Ovary (tissue), 9 donors: ENCODE data around the gene KRT84. TPM values are rescaled to one million over a fixed set of nuclear protein-coding genes. Genes with fewer than 3 reads are reported as not detected.

Source experiments
- DNase-seq, 5 donors: peaks; one replicate each; pipeline ENCODE4 v3.0.0-alpha.2; 2019 to 2020
- H3K27ac ChIP-seq, 2 donors: fragments of 200-600 bp; one replicate each; pipeline versions ENCODE4 v1.5.1 to v1.8.0; 2019 to 2022
- H3K27me3 ChIP-seq: fragments of 200-600 bp; one replicate; pipeline ENCODE4 v1.8.0; 2022
- H3K36me3 ChIP-seq: fragments of 200-600 bp; sonication (generic); one replicate; pipeline ENCODE4 v1.5.1; 2019
- H3K4me1 ChIP-seq: one replicate; pipeline ENCODE4 v1.8.1; 2013; ENCODE audit warnings: mild to moderate bottlenecking, moderate library complexity; ENCODE audit not compliant: insufficient read depth
- H3K4me3 ChIP-seq: fragments of 200-600 bp; sonication (generic); one replicate; pipeline ENCODE4 v1.5.1; 2017
- H3K9me3 ChIP-seq, 2 donors: fragments of 200-600 bp in 1 of 2; sonication (generic) in 1 of 2; one replicate each; pipeline versions ENCODE4 v1.5.1 to v1.8.1; 2013 to 2019; ENCODE audit warnings: mild to moderate bottlenecking in 1 of 2, moderate library complexity in 1 of 2
- CTCF ChIP-seq, 3 donors: fragments of 450-650 bp in 2 of 3; fragments of 200-600 bp in 1 of 3; IDR thresholded peaks; one replicate each; pipeline versions ENCODE4 v1.5.1 to v1.8.0; 2016 to 2022; ENCODE audit warnings: antibody characterized with exemption in 3 of 3, mild to moderate bottlenecking in 1 of 3
- EP300 ChIP-seq: sonication (generic); formaldehyde crosslinking; IDR thresholded peaks from one replicate; pipeline ENCODE4 v1.6.1; 2017; ENCODE audit warnings: antibody characterized with exemption
- POLR2A ChIP-seq: fragments of 450-650 bp; IDR thresholded peaks from one replicate; pipeline ENCODE4 v1.6.1; 2017; ENCODE audit warnings: antibody characterized with exemption, mild to moderate bottlenecking, moderate library complexity
- WGBS, 3 donors: extraction: QIAGEN DNeasy Blood & Tissue Kit in 1 of 3; methylation state at CpG; one replicate each; pipeline versions ENCODE4 v1.1.5 to v1.1.7; 2013 to 2017; 5-methylcytosine and 5-hydroxymethylcytosine counted together
- intact Hi-C, 4 donors: fragments of 100-400 bp; cut with DNase I; formaldehyde crosslinking; loops; one replicate each; pipeline versions ENCODE4 v1.11.0 to v1.15.1; 2022 to 2023
- polyA plus RNA-seq, 2 donors: library from polyadenylated mRNA; stranded (reverse); fragments of 200-250 nt in 1 of 2; fragments of 350-450 nt in 1 of 2; fragmentation: Illumina TruSeq in 1 of 2; extraction: RNeasy Lipid Tissue Mini Kit (QIAGEN cat#74804) in 1 of 2; gene quantifications; one replicate each; pipeline ENCODE4 v1.2.3, GENCODE V29; 2013 to 2014
- total RNA-seq, 7 donors: library from RNA; depleted of rRNA in 2 of 7; stranded (reverse); fragments of >200 nt in 2 of 7; fragmentation: NEBNext Ultra II Directional in 3 of 7; extraction: Animal tissue kit (Norgen Biotek cat#: 25700) in 3 of 7; gene quantifications; one replicate each; pipeline versions ENCODE4 v1.1.0 to v1.2.4, GENCODE V29; 2016 to 2023
- donor health status: DM: no; HTN: no; CAD: no; lungs with moderate emphysema.
- donor health status: DM: no; HTN: no; CAD: no.
- donor health status: Bipolar disorder and iron deficiency.
- donor health status: DM: yes; HTN: yes; CAD: no.
- donor health status: DM: no; HTN: no; CAD: no.
- donor health status: DM: yes; HTN: yes; CAD: no.

The KRT84 gene
- total and polyA plus RNA-seq, 9 donors, result not detected

GRCh38 chr12:52395761-52396434, 10.4 kb upstream of the KRT84 start:
- peak in 2 of 5 donors; percentile 33 to 50 for DNase-seq
- intact Hi-C loops, result no loop called here
- WGBS, 3 donors, result 64 to 65% (median 64%) methylated on average over 20 of the region's 20 CpGs

DNA sequence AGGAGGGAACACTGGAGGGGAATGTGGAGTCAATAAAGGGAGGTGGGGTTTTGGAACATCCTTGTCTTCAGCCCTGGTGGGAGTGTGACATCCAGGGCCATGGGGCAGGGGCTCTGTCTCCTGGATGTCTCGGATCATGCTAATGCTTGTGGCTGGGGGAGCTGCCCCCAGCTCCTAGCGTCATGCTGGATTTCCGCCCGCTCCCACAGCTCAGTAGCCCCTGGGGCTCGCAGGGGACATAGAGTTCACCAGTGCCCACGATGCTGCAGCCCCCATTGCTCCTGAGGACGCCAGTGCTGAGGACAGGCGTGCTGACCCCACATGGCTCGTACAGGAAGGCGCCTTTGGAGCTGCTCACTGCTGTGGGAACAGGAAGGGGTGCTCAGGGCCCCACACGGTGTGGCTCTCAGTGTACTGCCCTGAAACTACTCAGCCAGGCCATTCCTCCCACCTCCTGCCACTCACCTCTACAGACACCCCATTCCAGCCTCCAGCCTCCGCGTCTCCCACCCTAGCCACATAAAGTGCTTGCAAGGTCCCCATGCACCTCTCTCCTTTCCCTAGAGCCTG, 9.5 kb upstream of the KRT84 start:
- Histone ChIP-seq H3K27ac (no peak overlapping the region), H3K4me1 (no peaks in the 10 kb centered on the region), H3K4me3 (no peak overlapping the region), H3K27me3 (no peaks in the 10 kb centered on the region), H3K9me3 (no peaks in the 10 kb centered on the region), H3K36me3 (no peaks in the 10 kb centered on the region)
- intact Hi-C loops, result no loop called here
- 69 to 89% (median 75%) methylated on average over 13 of the region's 13 CpGs for WGBS, 3 donors
- TF ChIP-seq POLR2A (no peak), EP300 (no peak), CTCF (IDR thresholded peaks at IDR 0.05) (no peak)
- DNase-seq, result no peak

More at GRCh38 chr12:52395761-52396434, 10.4 kb upstream of the KRT84 start:
- Histone ChIP-seq H3K4me3 (no peak overlapping the region), H3K4me1 (no peaks in the 10 kb centered on the region), H3K27me3 (no peaks in the 10 kb centered on the region), H3K36me3 (no peaks in the 10 kb centered on the region), H3K27ac (no peak overlapping the region), H3K9me3 (no peaks in the 10 kb centered on the region)
- TF ChIP-seq EP300, result no peak
- TF ChIP-seq CTCF (IDR thresholded peaks at IDR 0.05), result no peak
- TF ChIP-seq POLR2A, result no peak

GRCh38 chr12:52392465-52393007, 7.1 kb upstream of the KRT84 start:
- no peaks in the 10 kb centered on the region for H3K9me3 ChIP-seq
- no peak overlapping the region for H3K4me3 ChIP-seq
- 87 to 88% (median 87%) methylated on average over 7 of the region's 7 CpGs for WGBS, 3 donors
- TF ChIP-seq CTCF (IDR thresholded peaks at IDR 0.05) (no peak), EP300 (no peak), POLR2A (no peak)
- H3K4me1 ChIP-seq, result no peaks in the 10 kb centered on the region
- no peak for DNase-seq
- H3K27me3 ChIP-seq, result no peaks in the 10 kb centered on the region
- no peaks in the 10 kb centered on the region for H3K36me3 ChIP-seq
- H3K27ac ChIP-seq, result no peak overlapping the region
- intact Hi-C loops, result no loop called here

DNA sequence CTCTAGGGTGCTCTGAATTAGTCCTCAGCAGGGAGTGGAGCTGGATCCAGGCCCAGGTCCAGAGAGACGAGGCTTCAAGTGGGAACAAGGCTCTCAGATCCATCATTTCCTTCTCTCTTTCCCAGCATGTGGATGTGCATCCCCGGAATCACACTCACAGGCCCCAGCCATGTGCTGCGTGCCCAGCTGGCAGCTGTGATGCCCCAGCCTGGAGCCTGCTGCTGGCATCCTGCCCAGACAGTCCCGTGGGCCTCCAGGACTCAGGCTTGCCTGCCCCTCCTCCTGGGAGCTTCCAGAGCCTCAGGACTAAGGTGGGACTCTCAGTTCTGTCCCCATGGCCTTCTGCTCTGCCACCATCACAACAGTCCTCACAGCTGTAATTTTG, 6.2 kb upstream of the KRT84 start:
- no peak for DNase-seq
- no peak overlapping the region for H3K4me3 ChIP-seq
- no peak for TF ChIP-seq CTCF (IDR thresholded peaks at IDR 0.05)
- TF ChIP-seq EP300, result no peak
- TF ChIP-seq POLR2A, result no peak
- 14 to 30% (median 24%) methylated on average over 4 of the region's 4 CpGs for WGBS, 3 donors
- no peaks in the 10 kb centered on the region for H3K9me3 ChIP-seq
- H3K4me1 ChIP-seq, result no peaks in the 10 kb centered on the region
- intact Hi-C loops, result no loop called here
- no peaks in the 10 kb centered on the region for H3K27me3 ChIP-seq
- no peaks in the 10 kb centered on the region for H3K36me3 ChIP-seq
- H3K27ac ChIP-seq, result no peak overlapping the region
